ENCODE measurements around the gene STAP2. TPM values are rescaled to one million over a fixed set of nuclear protein-coding genes. Genes with fewer than 3 reads are reported as not detected.

The STAP2 gene
- total RNA-seq, 1 experiment from 2014 or later = 72.6 TPM

GRCh38 chr19:4297901-4298809 is 40.5 kb downstream of the STAP2 start:
- no peaks in the 10 kb centered on the region for H3K9me3 ChIP-seq (ENCODE audit: low read length)
- no peaks in the 10 kb centered on the region for H3K79me2 ChIP-seq (ENCODE audit: low read length)
- CTCF ChIA-PET = no interaction called here
- no peaks in the 10 kb centered on the region for H3K9me2 ChIP-seq (replicated peaks; ENCODE audit: low read length)
- no peak overlapping the region for H3K4me2 ChIP-seq (ENCODE audit: low read length)
- BruUV-seq (replicated peaks) = no TSS peak
- H3K27me3 ChIP-seq (ENCODE audit: low read length) = no peaks in the 10 kb centered on the region
- no peak overlapping the region for H3K9ac ChIP-seq (ENCODE audit: low read length)
- no peak for DNase-seq
- no peaks in the 10 kb centered on the region for H4K20me1 ChIP-seq (ENCODE audit: low read length)
- POLR2A ChIA-PET (ENCODE audit: unreplicated experiment) = no interaction called here
- H2AFZ ChIP-seq (ENCODE audit: low read length) = no peak overlapping the region
- TF ChIP-seq EZH2 (IDR thresholded peaks at IDR 0.05; ENCODE audit: low read length, unreplicated experiment) (no peak), EZH2phosphoT487 (IDR thresholded peaks at IDR 0.05; ENCODE audit: borderline replicate concordance, low read length) (no peak), CTCF (conservative IDR thresholded peaks at IDR 0.05; ENCODE audit: low read depth, low read length) (no peak)
- H3K27ac ChIP-seq (ENCODE audit: low read length) = no peak overlapping the region
- intact Hi-C loops (cut with micrococcal nuclease) = no loop called here
- no peak overlapping the region for H3K4me3 ChIP-seq (ENCODE audit: low read length)
- H3K4me1 ChIP-seq (ENCODE audit: insufficient read depth, low read length) = no peaks in the 10 kb centered on the region
- no peaks in the 10 kb centered on the region for H3K36me3 ChIP-seq (ENCODE audit: low read depth, low read length)
- H3F3A ChIP-seq (ENCODE audit: low read length, unreplicated experiment) = no peaks in the 10 kb centered on the region
- ATAC-seq = no peak

- H3K9me2 ChIP-seq (replicated peaks; ENCODE audit: low read length) = no peaks in the 10 kb centered on the region
- no peak overlapping the region for H3K4me3 ChIP-seq (ENCODE audit: low read length)
- H3K36me3 ChIP-seq (ENCODE audit: low read depth, low read length) = no peaks in the 10 kb centered on the region
- no peaks in the 10 kb centered on the region for H3K9me3 ChIP-seq (ENCODE audit: low read length)
- no peak overlapping the region for H2AFZ ChIP-seq (ENCODE audit: low read length)
- ATAC-seq (no peak), DNase-seq (no peak)
- CTCF ChIA-PET = no interaction called here
- no TSS peak for BruUV-seq (replicated peaks)
- intact Hi-C loops (cut with micrococcal nuclease) = no loop called here
- TF ChIP-seq EZH2 (IDR thresholded peaks at IDR 0.05; ENCODE audit: low read length, unreplicated experiment) (no peak), CTCF (conservative IDR thresholded peaks at IDR 0.05; ENCODE audit: low read depth, low read length) (no peak), EZH2phosphoT487 (IDR thresholded peaks at IDR 0.05; ENCODE audit: borderline replicate concordance, low read length) (no peak)
- no peak overlapping the region for H3K4me2 ChIP-seq (ENCODE audit: low read length)
- no peaks in the 10 kb centered on the region for H3F3A ChIP-seq (ENCODE audit: low read length, unreplicated experiment)
- no peaks in the 10 kb centered on the region for H3K79me2 ChIP-seq (ENCODE audit: low read length)
- H3K27me3 ChIP-seq (ENCODE audit: low read length) = no peaks in the 10 kb centered on the region
- H4K20me1 ChIP-seq (ENCODE audit: low read length) = no peaks in the 10 kb centered on the region
- POLR2A ChIA-PET (ENCODE audit: unreplicated experiment) = no interaction called here
- H3K27ac ChIP-seq (ENCODE audit: low read length) = no peak overlapping the region
- H3K4me1 ChIP-seq (ENCODE audit: insufficient read depth, low read length) = no peaks in the 10 kb centered on the region
- no peak overlapping the region for H3K9ac ChIP-seq (ENCODE audit: low read length)
These were observed 42.5 kb downstream of the STAP2 start for GRCh38 chr19:4295972-4296771.

Measured in PC-3 (cell line).